Muscle of leg (tissue), 11 donors: ENCODE measurements around the gene HOMER1. TPM values are rescaled to one million over a fixed set of nuclear protein-coding genes. Genes with fewer than 3 reads are reported as not detected.
"Not testable (repeated sequence)": the region's sequence is repeated elsewhere in the genome, so short reads cannot be mapped to it uniquely, and the experiment has no call there.

Experiments
- DNase-seq: peaks from one replicate; pipeline ENCODE4 v3.0.0; 2013
- H3K27ac ChIP-seq: one replicate; pipeline ENCODE4 v1.5.1; 2013; ENCODE audit warnings: mild to moderate bottlenecking, low read length, control low read depth
- H3K27me3 ChIP-seq: one replicate; pipeline ENCODE4 v1.6.1; 2013; ENCODE audit warnings: low read length; ENCODE audit not compliant: control insufficient read depth, insufficient read depth
- H3K36me3 ChIP-seq: one replicate; pipeline ENCODE4 v1.6.1; 2013; ENCODE audit warnings: low read length; ENCODE audit not compliant: control insufficient read depth, insufficient read depth
- H3K4me1 ChIP-seq: one replicate; pipeline ENCODE4 v1.6.1; 2013; ENCODE audit warnings: low read length; ENCODE audit not compliant: control insufficient read depth, insufficient read depth
- H3K4me3 ChIP-seq: one replicate; pipeline ENCODE4 v1.5.1; 2013; ENCODE audit warnings: low read length, control low read depth
- H3K9me3 ChIP-seq: replicated peaks from 2 replicates; pipeline ENCODE4 v1.6.1; 2013; ENCODE audit warnings: low read depth, low read length; ENCODE audit not compliant: control insufficient read depth
- WGBS: methylation state at CpG from one replicate; pipeline ENCODE4 v1.1.5; 2013; ENCODE audit warnings: missing lambda C conversion rate; ENCODE audit not compliant: insufficient coverage; 5-methylcytosine and 5-hydroxymethylcytosine counted together
- polyA plus RNA-seq, 8 donors: library from polyadenylated mRNA; unstranded; fragments of 120-200 nt; gene quantifications; one replicate each; pipeline versions ENCODE4 v1.2.1 to v1.2.3, GENCODE V29; 2013; ENCODE audit warnings: inconsistent platforms in 1 of 8, low replicate concordance in 1 of 8; ENCODE audit not compliant: insufficient read length in 8 of 8, insufficient read depth in 1 of 8
- total RNA-seq: library from RNA; stranded (reverse); fragments of 120-200 nt; gene quantifications from one replicate; pipeline ENCODE4 v1.2.4, GENCODE V29; 2013

Gene HOMER1
- total and polyA plus RNA-seq, 9 donors = 11.3 to 36.6 (median 30.0) TPM

DNA sequence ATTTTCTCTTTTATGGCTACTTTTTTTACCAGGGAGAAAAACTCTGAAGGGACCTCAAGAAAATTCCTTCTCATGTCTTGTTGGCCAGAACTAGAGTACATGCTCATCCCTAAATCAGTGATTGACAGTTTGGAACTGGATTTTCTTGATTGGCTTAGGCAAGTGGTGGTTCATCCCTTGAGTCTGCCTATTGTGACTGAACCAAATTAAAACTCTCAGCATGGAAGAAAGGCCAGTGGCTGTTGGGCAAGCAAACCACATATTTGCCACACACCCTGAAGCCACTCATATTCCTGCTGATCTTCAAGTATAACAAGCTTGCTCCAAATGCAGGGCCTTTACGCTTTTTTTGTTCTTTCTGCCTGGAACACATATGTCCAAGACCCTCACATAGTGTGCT lies 7.2 kb upstream of the HOMER1 start:
- Histone ChIP-seq H3K9me3 (peaks cover 4% of the 10 kb centered on the region), H3K4me1 (no peaks in the 10 kb centered on the region), H3K36me3 (no peaks in the 10 kb centered on the region), H3K27ac (no peak overlapping the region), H3K27me3 (no peaks in the 10 kb centered on the region), H3K4me3 (no peak overlapping the region)
- DNase-seq = no peak
- 100% methylated on average over 1 of the region's 1 CpG for whole genome bisulfite sequencing

DNA sequence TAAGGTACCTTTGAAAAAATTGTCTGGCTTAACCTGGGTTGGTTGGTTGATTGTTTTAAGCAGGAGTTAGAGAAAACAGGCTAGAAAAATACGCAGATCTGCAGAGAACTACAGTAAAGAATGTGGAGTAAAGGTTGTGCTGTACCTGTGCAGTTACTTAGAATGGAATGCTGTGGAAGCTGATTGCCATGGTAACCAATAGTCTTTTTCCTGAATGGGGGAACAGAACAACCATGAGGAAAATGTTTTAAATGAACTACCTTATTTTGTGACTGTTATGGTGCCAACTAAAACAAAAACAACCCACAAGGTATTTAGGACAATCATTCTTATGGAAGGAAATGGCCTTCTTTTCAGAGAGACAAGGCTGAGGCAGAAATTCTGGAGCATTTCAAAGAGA lies 4.8 kb upstream of the HOMER1 start:
- Histone ChIP-seq H3K4me1 (peaks cover 3% of the 10 kb centered on the region), H3K27ac (no peak overlapping the region), H3K4me3 (no peak overlapping the region), H3K9me3 (no peaks in the 10 kb centered on the region), H3K36me3 (no peaks in the 10 kb centered on the region), H3K27me3 (no peaks in the 10 kb centered on the region)
- DNase-seq = no peak
- 59% methylated on average over 1 of the region's 1 CpG for WGBS

DNA sequence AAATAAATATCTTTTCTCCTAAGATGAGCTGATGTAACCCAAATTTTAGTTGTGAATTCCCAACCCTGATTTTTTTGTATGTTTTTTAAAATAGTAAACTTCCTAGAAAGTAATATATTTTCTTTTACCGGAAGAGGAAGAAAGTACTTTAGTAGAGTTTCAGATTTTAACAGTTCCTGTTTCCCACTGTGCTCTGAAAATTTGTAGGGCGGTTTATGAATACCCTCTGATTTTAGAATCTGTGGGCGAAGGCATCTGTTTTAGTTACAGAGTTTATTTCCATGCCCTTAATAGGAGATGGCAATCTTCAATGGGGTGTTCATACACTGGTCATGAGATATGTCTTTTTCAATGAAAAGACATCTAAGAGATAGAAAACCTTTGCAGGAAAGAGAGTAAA lies 3.7 kb upstream of the HOMER1 start:
- DNase-seq = no peak
- no peaks in the 10 kb centered on the region for H3K36me3 ChIP-seq
- no peaks in the 10 kb centered on the region for H3K9me3 ChIP-seq
- no peak overlapping the region for H3K27ac ChIP-seq
- WGBS = 20% methylated on average over 1 of the region's 3 CpGs
- no peak overlapping the region for H3K4me3 ChIP-seq
- H3K27me3 ChIP-seq = peaks cover 5% of the 10 kb centered on the region
- peaks cover 8% of the 10 kb centered on the region for H3K4me1 ChIP-seq

DNA sequence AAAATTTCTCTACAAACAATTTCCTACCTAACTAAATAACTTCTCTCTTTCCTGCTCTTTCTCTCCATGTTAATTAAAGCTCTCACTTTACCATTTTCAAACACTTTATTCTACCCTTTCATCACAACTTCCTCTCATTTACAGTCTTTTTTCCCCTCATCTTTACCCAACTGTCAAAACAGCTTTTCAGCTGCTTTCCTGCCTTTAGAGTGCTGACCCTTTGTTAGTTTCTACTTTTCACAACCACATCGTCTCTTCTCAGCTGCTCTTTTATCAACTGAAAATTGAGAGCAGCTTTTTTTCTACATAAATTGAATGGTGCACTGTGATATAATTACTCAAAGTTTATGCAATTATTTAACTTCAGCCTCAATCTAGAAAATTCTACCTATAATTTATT lies 3.1 kb upstream of the HOMER1 start:
- no peak overlapping the region for H3K4me3 ChIP-seq
- WGBS = no CpG with 5 or more reads among the region's 1 CpG
- H3K27me3 ChIP-seq = peaks cover 6% of the 10 kb centered on the region
- H3K9me3 ChIP-seq = no peaks in the 10 kb centered on the region
- DNase-seq = no peak
- H3K36me3 ChIP-seq = no peaks in the 10 kb centered on the region
- no peak overlapping the region for H3K27ac ChIP-seq
- H3K4me1 ChIP-seq = peaks cover 8% of the 10 kb centered on the region

DNA sequence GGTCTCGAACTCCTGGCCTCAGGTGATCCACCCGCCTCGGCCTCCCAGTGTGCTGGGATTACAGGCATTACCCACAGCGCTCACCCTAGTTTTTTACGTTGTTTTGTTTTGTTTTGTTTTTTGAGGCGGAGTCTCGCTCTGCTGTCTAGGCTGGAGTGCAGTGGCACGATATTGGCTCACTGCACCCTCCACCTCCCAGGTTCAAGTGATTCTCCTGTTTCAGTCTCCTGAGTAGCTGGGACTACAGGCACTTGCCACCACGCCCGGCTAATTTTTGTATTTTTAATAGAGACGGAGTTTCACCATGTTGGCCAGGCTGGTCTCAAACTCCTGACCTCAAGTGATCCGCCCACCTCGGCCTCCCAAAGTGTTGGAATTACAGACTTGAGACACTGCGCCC lies 2.4 kb upstream of the HOMER1 start:
- H3K27me3 ChIP-seq, H3K27ac ChIP-seq, H3K36me3 ChIP-seq, DNase-seq, H3K4me1 ChIP-seq, H3K4me3 ChIP-seq, H3K9me3 ChIP-seq: not testable (repeated sequence)
- 91% methylated on average over 8 of the region's 14 CpGs for WGBS

DNA sequence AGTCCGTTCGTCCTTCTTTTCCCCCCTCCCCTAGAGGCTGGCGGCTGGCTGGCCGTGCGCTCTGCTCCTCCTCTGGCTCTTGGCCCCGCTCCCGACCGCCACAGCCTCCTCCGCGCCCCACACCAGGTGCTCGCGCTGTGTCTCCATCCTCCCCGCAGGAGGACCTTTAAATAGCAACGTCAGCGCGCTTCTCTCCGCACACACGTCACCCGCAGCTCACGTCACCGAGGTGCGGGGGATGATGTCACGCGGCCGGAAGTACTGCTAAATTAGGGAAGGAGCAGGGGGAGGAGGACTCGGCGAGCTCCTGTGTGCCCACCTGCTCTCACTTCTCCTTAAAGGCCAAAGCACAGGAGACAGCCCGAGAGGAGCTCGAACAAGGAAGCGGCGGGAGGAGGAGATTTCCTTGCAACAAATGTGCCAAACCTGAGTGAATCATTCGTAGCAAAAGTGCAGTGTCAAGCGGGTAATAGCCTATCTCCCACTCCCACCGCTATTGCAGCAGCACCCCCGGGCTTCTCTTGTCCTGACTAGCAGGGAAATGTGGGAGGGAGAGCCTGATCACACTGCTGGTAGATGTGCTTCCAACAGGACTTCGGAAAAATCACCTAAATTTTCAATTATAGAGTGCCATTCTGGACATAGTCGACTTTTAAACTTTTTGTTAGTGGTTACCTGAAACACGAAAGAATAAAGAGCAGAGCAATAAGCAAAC lies 614 bp upstream of the HOMER1 start:
- Histone ChIP-seq H3K4me1 (peaks cover 15% of the 10 kb centered on the region), H3K27ac (peak overlapping the region; percentile 97), H3K27me3 (peaks cover 6% of the 10 kb centered on the region), H3K9me3 (no peaks in the 10 kb centered on the region), H3K4me3 (peak overlapping the region; percentile 93), H3K36me3 (no peaks in the 10 kb centered on the region)
- peak; percentile 97 for DNase-seq
- WGBS = 0% methylated on average over 21 of the region's 38 CpGs

DNA sequence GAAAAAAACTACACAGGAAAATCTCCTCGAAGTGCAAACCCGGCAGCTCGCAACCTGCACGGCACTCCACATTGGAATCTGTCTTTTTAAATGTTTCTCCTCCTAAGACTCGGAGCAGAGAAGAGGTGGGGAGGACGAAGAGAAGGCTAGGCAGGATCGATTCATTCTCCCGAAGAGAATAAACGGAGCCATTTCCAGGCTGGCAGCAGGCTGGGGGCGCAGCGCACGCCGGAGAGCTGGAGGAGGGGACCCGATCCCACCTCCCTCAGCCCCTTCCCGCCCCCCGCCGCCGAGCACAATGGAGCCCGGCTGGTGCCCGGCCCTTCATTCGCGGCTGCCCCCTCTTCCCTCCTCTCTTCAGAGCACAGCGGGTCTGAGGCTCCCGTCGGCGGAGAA lies 628 bp downstream of the HOMER1 start:
- WGBS = 0% methylated on average over 22 of the region's 26 CpGs

DNA sequence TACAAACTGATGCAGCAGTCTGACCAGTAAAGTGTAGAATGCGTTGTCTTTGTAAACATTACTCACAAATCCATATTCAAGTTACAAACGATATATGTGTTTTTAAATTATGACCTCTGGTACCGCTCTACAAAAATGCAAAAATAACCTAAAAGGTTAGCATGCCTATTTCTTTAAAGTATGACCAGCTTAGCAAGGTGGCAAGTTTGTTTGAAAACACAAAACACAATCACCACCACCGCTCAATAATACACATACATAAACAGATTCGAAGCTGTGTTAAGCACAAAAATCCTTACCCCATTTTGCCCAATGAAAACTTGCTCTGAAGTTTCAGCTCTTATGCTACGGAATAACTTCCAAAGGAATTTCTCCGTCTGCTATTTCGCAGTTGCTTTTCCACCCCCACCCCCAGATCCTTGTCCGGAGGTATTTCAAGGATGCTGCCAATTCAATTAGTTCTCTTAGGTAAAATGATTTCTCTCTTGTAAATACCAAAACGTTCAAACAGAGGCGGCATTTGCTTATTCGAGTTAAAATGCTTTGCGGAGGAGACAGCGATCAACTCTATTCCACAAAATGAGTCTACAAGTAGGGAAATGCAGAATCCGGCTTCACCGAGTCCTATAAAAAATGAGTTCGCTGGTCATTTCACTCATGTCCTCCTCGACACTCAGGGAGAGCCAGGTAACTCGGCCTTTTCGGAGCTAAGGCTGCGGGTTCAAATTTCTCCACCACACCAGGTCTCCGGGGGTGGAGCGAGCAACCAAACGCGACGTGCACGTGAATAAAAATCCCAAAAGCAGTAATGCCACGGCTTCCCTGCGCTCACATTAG lies 1.2 kb downstream of the HOMER1 start:
- Histone ChIP-seq H3K4me3 (peak overlapping the region; percentile 93), H3K27ac (peak overlapping the region; percentile 97), H3K9me3 (no peaks in the 10 kb centered on the region), H3K27me3 (peaks cover 6% of the 10 kb centered on the region), H3K36me3 (no peaks in the 10 kb centered on the region), H3K4me1 (peaks cover 15% of the 10 kb centered on the region)
- 0% methylated on average over 19 of the region's 29 CpGs for WGBS
- peak; percentile 54 for DNase-seq

More for the DNA sequence above, 628 bp downstream of the HOMER1 start:
- peak overlapping the region; percentile 93 for H3K4me3 ChIP-seq
- DNase-seq = no peak
- H3K9me3 ChIP-seq = no peaks in the 10 kb centered on the region
- H3K27ac ChIP-seq = peak overlapping the region; percentile 97
- peaks cover 6% of the 10 kb centered on the region for H3K27me3 ChIP-seq
- peaks cover 15% of the 10 kb centered on the region for H3K4me1 ChIP-seq
- no peaks in the 10 kb centered on the region for H3K36me3 ChIP-seq

DNA sequence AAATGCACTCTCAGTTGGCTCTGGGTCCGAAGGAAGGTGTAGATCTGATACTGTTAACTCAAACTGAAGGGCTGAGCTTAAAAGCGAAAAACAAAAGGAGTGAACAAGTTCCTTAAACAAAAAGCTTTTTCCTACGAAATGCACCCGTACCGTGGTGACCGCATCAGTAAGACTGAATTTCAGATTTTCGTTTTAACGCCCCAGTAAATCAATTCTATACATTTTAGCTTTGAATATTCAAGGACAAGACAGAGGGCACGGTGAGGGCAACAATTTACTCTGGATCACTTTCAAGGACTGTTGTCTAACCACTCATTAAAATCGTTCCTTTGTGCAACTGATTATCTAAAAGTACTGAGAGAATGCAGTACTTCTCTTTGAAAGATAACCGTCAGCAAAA lies 1.9 kb downstream of the HOMER1 start:
- peak; percentile 24 for DNase-seq
- H3K27ac ChIP-seq = no peak overlapping the region
- 26% methylated on average over 7 of the region's 11 CpGs for WGBS

DNA sequence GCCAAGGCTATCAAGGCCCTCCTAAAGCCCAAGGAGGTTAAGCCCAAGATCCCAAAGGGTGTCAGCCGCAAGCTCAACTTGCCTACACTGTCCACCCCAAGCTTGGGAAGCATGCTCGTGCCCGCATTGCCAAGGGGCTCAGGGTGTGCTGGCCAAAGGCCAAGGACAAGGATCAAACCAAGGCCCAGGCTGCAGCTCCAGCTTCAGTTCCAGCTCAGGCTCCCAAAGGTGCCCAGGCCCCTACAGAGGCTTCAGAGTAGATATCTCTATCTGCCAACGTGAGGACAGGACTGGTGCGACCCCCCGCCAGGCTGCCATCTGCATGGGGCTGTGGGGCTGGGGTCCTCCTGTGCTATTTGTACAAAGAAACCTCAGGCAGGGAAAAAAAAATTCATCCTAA lies 3.3 kb downstream of the HOMER1 start:
- peaks cover 15% of the 10 kb centered on the region for H3K4me1 ChIP-seq
- H3K27me3 ChIP-seq = peaks cover 6% of the 10 kb centered on the region
- no peak overlapping the region for H3K4me3 ChIP-seq
- WGBS = 82% methylated on average over 5 of the region's 6 CpGs
- no peaks in the 10 kb centered on the region for H3K9me3 ChIP-seq
- no peak overlapping the region for H3K27ac ChIP-seq
- H3K36me3 ChIP-seq = no peaks in the 10 kb centered on the region
- peak; percentile 18 for DNase-seq

More for the DNA sequence above, 1.9 kb downstream of the HOMER1 start:
- peaks cover 6% of the 10 kb centered on the region for H3K27me3 ChIP-seq
- peak overlapping the region; percentile 93 for H3K4me3 ChIP-seq
- peaks cover 15% of the 10 kb centered on the region for H3K4me1 ChIP-seq
- no peaks in the 10 kb centered on the region for H3K36me3 ChIP-seq
- H3K9me3 ChIP-seq = no peaks in the 10 kb centered on the region
